Brain microvascular endothelial cell (primary cell): ENCODE data around the gene DUXB.
A peak's percentile ranks its signal among the peaks of the same experiment; 100 is the strongest.

Experiments used
- DNase-seq: peaks from one replicate; pipeline ENCODE4 v3.0.0-alpha.2; 2020
- H3K27ac ChIP-seq: fragments of 250-450 bp; sonication (Bioruptor Pico); 2 replicates; pipeline ENCODE4 v1.5.1; 2020; ENCODE audit warnings: mild to moderate bottlenecking, moderate library complexity
- H3K27me3 ChIP-seq: fragments of 250-450 bp; sonication (Bioruptor Pico); replicated peaks from 2 replicates; pipeline ENCODE4 v1.5.1; 2020; ENCODE audit warnings: mild to moderate bottlenecking
- H3K36me3 ChIP-seq: fragments of 250-450 bp; sonication (Bioruptor Pico); replicated peaks from 2 replicates; pipeline ENCODE4 v1.5.1; 2020; ENCODE audit warnings: mild to moderate bottlenecking
- H3K4me3 ChIP-seq: 2 replicates; pipeline ENCODE4 v1.5.1; 2011; ENCODE audit warnings: low read depth, mild to moderate bottlenecking, control low read depth, low read length, moderate library complexity
- in situ Hi-C: cut with HindIII; loops from 2 replicates; pipeline ENCODE4 v1.10.0; 2017; ENCODE audit warnings: low sequenced_read_pairs, low pct_ligation_motif_present
- TF ChIP-seq, protein P1 (sequence below): IDR thresholded peaks from 2 replicates; pipeline ENCODE4 v1.5.1; 2011; ENCODE audit warnings: low read depth, mild to moderate bottlenecking, moderate library complexity, low read length, control low read depth, inconsistent platforms; ENCODE audit errors: missing control alignments

DUXB gene

DNA sequence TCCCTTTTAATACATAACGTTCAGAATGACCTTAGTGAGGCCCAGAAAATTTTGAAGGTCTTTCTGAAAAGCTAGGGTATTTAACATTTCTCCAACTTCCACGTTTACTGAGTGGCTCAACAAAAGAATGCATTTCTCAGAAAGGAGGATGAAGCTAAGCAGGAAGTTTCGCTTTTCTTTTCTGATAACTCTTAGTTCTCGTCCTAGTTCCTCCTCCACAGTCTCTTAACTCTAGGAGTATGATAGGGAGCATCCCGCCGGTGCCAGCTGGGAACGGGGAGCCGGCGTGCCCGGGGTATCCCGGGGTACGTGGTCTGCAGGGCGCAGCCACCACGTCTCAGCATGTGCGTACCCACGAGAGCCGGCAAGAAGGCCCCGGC is 54.2 kb downstream of the DUXB start:
- DNase-seq = no peak
- H3K27ac ChIP-seq = peak overlapping the region; percentile 59
- TF ChIP-seq, protein P1, sequence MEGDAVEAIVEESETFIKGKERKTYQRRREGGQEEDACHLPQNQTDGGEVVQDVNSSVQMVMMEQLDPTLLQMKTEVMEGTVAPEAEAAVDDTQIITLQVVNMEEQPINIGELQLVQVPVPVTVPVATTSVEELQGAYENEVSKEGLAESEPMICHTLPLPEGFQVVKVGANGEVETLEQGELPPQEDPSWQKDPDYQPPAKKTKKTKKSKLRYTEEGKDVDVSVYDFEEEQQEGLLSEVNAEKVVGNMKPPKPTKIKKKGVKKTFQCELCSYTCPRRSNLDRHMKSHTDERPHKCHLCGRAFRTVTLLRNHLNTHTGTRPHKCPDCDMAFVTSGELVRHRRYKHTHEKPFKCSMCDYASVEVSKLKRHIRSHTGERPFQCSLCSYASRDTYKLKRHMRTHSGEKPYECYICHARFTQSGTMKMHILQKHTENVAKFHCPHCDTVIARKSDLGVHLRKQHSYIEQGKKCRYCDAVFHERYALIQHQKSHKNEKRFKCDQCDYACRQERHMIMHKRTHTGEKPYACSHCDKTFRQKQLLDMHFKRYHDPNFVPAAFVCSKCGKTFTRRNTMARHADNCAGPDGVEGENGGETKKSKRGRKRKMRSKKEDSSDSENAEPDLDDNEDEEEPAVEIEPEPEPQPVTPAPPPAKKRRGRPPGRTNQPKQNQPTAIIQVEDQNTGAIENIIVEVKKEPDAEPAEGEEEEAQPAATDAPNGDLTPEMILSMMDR = no peak
- peaks cover 11% of the 10 kb centered on the region for H3K36me3 ChIP-seq
- peak overlapping the region; percentile 97 for H3K4me3 ChIP-seq
- in situ Hi-C loops = no loop called here
- no peaks in the 10 kb centered on the region for H3K27me3 ChIP-seq

DNA sequence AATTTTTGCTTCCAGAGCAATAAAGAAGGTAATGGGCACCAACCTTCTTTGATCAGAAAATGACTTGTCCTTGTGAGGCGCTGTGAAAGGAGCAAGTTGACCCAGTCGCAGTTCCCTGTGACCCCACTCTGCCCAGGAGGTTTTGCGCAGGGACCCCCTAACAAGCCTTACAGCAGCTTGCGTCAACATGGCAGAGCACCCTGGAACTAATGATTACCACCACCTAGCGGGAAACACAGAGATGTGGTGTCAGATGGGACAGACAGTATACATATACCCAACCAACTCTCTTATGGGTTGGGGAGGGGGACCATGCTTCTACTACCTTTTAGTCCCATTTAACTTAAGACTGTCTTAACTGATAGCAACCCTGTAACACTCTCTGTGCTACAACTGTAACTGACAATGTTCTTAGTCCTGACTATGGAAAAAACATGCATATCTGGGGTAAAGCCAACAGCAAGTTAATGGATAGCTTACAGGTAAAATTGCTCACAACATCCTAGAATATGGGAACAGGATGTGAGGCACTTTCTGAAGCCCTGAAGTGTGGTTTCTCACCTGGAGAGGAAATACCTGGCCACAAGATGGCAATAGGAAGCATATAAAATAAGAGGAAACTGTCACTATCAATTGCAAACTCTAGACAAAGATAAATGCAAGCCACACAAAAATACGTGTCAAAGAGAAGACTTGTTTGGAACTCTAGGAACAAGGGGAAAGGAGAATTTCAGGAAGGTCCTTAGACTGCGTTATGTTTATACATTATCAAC is 56.8 kb downstream of the DUXB start:
- DNase-seq = no peak
- in situ Hi-C loops = no loop called here
- Histone ChIP-seq H3K27ac (no peak overlapping the region), H3K27me3 (no peaks in the 10 kb centered on the region), H3K4me3 (no peak overlapping the region), H3K36me3 (peaks cover 32% of the 10 kb centered on the region)
- TF ChIP-seq, protein P1 = no peak
